CD8-positive, alpha-beta memory T cell (primary cell): ENCODE data around the gene ZFAND3. TPM values are rescaled to one million over a fixed set of nuclear protein-coding genes. Genes with fewer than 3 reads are reported as not detected.

Experiments
- CTCF ChIA-PET: fragments of 350-600 bp; sonication (Branson Sonifier 250); formaldehyde crosslinking; loops from one replicate; lab custom pipeline; 2021; ENCODE audit warnings: antibody characterized with exemption; lab: Charles Lee
- POLR2A ChIA-PET: fragments of 350-600 bp; sonication (Branson Sonifier 250); formaldehyde crosslinking; loops from one replicate; lab custom pipeline; 2021; ENCODE audit warnings: antibody characterized with exemption; lab: Charles Lee
- DNase-seq, 5 donors: peaks; one replicate each; pipeline versions ENCODE4 v3.0.0 to v3.0.0-alpha.2; 2020 to 2022; ENCODE audit warnings: mixed read lengths in 1 of 5
- H3K27ac ChIP-seq: one replicate; pipeline ENCODE4 v1.7.0; 2013; ENCODE audit warnings: low read depth, mild to moderate bottlenecking, low read length, moderate library complexity
- H3K27me3 ChIP-seq: 2 replicates; pipeline ENCODE4 v1.7.0; 2013; ENCODE audit warnings: low read length, mild to moderate bottlenecking; ENCODE audit not compliant: insufficient read depth, poor library complexity, severe bottlenecking
- H3K36me3 ChIP-seq: 2 replicates; pipeline ENCODE4 v1.7.0; 2013; ENCODE audit warnings: mild to moderate bottlenecking, low read length, moderate library complexity; ENCODE audit not compliant: insufficient read depth
- H3K4me1 ChIP-seq: 2 replicates; pipeline ENCODE4 v1.7.0; 2013; ENCODE audit warnings: mild to moderate bottlenecking, low read length, moderate library complexity; ENCODE audit not compliant: insufficient read depth
- H3K4me3 ChIP-seq: 2 replicates; pipeline ENCODE4 v1.7.0; 2013; ENCODE audit warnings: mild to moderate bottlenecking, low read length
- H3K9me3 ChIP-seq: 2 replicates; pipeline ENCODE4 v1.7.0; 2013; ENCODE audit warnings: mild to moderate bottlenecking, low read length
- H3K27ac Mint-ChIP-seq, 8 donors: one replicate each; pipeline ENCODE4 v1.8.0; 2020 to 2021; ENCODE audit warnings: mixed read lengths in 8 of 8, mild to moderate bottlenecking in 6 of 8, inconsistent platforms in 3 of 8, moderate library complexity in 3 of 8
- H3K27me3 Mint-ChIP-seq, 2 donors: one replicate each; pipeline ENCODE4 v1.8.0; 2020 to 2021; ENCODE audit warnings: mixed read lengths in 2 of 2, mild to moderate bottlenecking in 1 of 2, moderate library complexity in 1 of 2
- H3K36me3 Mint-ChIP-seq, 3 donors: one replicate each; pipeline ENCODE4 v1.8.0; 2020 to 2021; ENCODE audit warnings: mixed read lengths in 3 of 3, inconsistent platforms in 1 of 3, mild to moderate bottlenecking in 1 of 3
- H3K4me1 Mint-ChIP-seq, 3 donors: one replicate each; pipeline ENCODE4 v1.8.0; 2020 to 2021; ENCODE audit warnings: mixed read lengths in 3 of 3, inconsistent platforms in 1 of 3, mild to moderate bottlenecking in 1 of 3
- H3K4me3 Mint-ChIP-seq, 7 donors: one replicate each; pipeline ENCODE4 v1.8.0; 2020 to 2021; ENCODE audit warnings: mixed read lengths in 7 of 7, mild to moderate bottlenecking in 6 of 7, moderate library complexity in 4 of 7, inconsistent platforms in 2 of 7
- H3K9me3 Mint-ChIP-seq, 5 donors: one replicate each; pipeline ENCODE4 v1.8.0; 2020 to 2022; ENCODE audit warnings: mixed read lengths in 5 of 5, mild to moderate bottlenecking in 3 of 5, moderate library complexity in 2 of 5, inconsistent platforms in 1 of 5
- polyA plus RNA-seq: library from polyadenylated mRNA; unstranded; fragments of 300-500 nt; fragmentation: Illumina TruSeq; gene quantifications from one replicate; pipeline ENCODE4 v1.2.3, GENCODE V29; 2021
- total RNA-seq, 2 experiments: library from RNA; stranded (reverse); gene quantifications; one replicate each; pipeline ENCODE4 v1.2.3, GENCODE V29; 2021

ZFAND3 gene
- total and polyA plus RNA-seq, 3 experiments from 2014 or later, result 5.2 to 29.4 (median 29.1) TPM

DNA sequence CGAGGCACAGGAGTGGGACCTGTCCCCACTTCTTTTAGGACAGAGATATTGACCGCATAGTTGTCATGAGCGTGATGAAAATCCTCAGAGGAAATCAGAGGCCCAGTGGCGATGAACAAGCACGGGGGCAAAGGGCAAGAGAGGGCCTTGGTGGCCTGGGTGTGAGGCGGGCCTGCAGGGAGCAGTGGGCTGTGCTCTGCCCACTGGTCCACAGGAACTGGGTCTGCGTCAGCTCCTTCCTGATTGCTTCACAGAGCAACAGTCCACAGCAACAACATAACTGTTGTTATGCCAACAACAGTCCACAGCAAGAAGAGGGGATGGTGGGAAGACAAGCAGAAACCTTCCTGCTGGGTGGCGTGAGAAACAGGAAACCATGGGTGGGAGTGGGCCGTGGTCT lies 335.6 kb downstream of the ZFAND3 start:
- H3K4me3 Mint-ChIP-seq, result no peak overlapping the region
- peaks cover 0 to 1% of the 10 kb centered on the region in 2 donors for H3K27me3 Mint-ChIP-seq
- Histone ChIP-seq H3K36me3 (no peaks in the 10 kb centered on the region), H3K4me1 (no peaks in the 10 kb centered on the region), H3K27me3 (no peaks in the 10 kb centered on the region), H3K4me3 (no peak overlapping the region), H3K9me3 (no peaks in the 10 kb centered on the region), H3K27ac (no peak overlapping the region)
- POLR2A ChIA-PET, result no interaction called here
- peak overlapping the region in 5 of 8 donors; percentile 2 to 70 (median 51) for H3K27ac Mint-ChIP-seq
- DNase-seq, result no peak
- H3K4me1 Mint-ChIP-seq, result peaks cover 0 to 4% (median 4%) of the 10 kb centered on the region in 3 donors
- peaks cover 9 to 34% (median 14%) of the 10 kb centered on the region in 3 donors for H3K36me3 Mint-ChIP-seq
- peaks cover 0 to 1% (median 0%) of the 10 kb centered on the region in 5 donors for H3K9me3 Mint-ChIP-seq
- CTCF ChIA-PET, result no interaction called here

DNA sequence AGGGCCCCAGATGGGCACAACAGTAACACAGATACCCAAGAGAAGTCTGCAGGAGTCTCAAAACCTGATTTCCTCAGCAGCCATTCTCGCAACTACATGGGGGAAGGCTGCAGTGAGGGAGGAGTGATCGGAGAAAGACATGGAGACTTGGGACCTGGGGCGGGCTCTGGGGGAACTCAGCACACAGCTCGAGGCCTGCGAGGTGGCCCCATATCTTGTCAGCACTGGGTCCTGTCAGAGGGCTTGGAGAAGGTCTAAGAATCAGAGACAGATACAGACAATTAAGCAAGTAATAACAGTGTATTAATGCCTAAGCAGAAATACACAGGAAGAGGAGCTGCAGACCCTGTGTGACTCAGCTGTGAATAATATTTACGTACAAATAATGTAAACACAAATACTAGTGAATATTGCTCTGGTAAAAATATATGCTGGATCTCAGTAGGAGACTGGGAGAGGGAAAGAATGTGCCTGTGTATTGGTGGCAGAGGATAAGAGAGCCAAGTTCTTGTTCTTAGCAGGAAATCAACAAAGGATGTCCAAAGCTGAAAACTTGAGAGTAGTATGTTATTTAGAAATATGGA lies 336.2 kb downstream of the ZFAND3 start:
- ChIA-PET CTCF (no interaction called here), POLR2A (no interaction called here)
- Mint-ChIP-seq H3K4me3 (no peak overlapping the region), H3K27ac (peak overlapping the region in 4 of 8 donors; percentile 18 to 86 (median 72)), H3K27me3 (peaks cover 0 to 1% of the 10 kb centered on the region in 2 donors), H3K36me3 (peaks cover 9 to 30% (median 18%) of the 10 kb centered on the region in 3 donors), H3K4me1 (peaks cover 0 to 4% (median 2%) of the 10 kb centered on the region in 3 donors), H3K9me3 (peaks cover 0 to 1% (median 0%) of the 10 kb centered on the region in 5 donors)
- no peak overlapping the region for H3K4me3 ChIP-seq
- no peak for DNase-seq
- no peaks in the 10 kb centered on the region for H3K9me3 ChIP-seq
- H3K27ac ChIP-seq, result no peak overlapping the region
- H3K4me1 ChIP-seq, result no peaks in the 10 kb centered on the region
- no peaks in the 10 kb centered on the region for H3K27me3 ChIP-seq
- H3K36me3 ChIP-seq, result no peaks in the 10 kb centered on the region

DNA sequence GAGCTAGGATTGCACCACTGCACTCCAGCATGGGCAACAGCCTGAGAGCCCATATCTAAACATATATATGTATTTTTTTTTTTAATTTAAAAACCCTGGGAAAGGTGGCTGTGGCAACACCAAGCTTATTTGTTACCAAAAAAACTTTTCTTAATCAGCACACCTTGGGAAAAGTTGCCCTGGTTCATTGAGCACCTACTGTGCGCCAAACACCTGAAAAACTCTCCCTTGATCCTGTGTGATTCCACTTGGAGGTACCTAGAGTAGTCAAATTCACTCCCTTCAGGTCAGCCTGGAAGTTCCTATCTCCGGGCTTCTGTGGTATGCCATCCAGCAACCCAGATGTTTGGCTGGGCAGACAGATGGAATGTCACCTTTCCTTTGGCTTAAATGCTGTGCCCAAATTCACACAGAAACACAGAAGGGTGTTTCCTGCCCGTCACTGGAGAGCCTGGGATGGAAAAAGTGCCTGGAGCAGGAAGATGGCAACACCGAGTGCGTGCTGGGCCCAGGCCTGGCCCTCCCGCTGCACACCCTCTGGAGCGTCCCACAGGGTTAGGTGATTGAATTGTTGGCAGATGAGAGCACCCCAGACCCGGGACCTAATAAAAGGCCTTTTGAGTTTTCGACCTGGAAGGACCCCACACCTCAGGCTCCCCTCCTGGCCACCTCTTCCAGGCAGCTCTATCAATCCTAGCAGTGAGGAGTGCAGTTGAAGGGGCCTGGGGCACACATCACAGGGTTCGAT lies 337.5 kb downstream of the ZFAND3 start:
- H3K27me3 Mint-ChIP-seq, result peaks cover 0 to 1% of the 10 kb centered on the region in 2 donors
- H3K27ac ChIP-seq, result no peak overlapping the region
- H3K9me3 ChIP-seq, result no peaks in the 10 kb centered on the region
- DNase-seq, result no peak
- H3K4me1 Mint-ChIP-seq, result peaks cover 0 to 4% (median 2%) of the 10 kb centered on the region in 3 donors
- ChIA-PET CTCF (no interaction called here), POLR2A (no interaction called here)
- H3K4me3 ChIP-seq, result no peak overlapping the region
- no peaks in the 10 kb centered on the region for H3K4me1 ChIP-seq
- no peaks in the 10 kb centered on the region for H3K36me3 ChIP-seq
- H3K4me3 Mint-ChIP-seq, result no peak overlapping the region
- peak overlapping the region in 2 of 8 donors; percentile 6 to 87 for H3K27ac Mint-ChIP-seq
- no peaks in the 10 kb centered on the region for H3K27me3 ChIP-seq
- H3K9me3 Mint-ChIP-seq, result peaks cover 0 to 1% (median 0%) of the 10 kb centered on the region in 5 donors
- peaks cover 9 to 23% (median 19%) of the 10 kb centered on the region in 3 donors for H3K36me3 Mint-ChIP-seq

DNA sequence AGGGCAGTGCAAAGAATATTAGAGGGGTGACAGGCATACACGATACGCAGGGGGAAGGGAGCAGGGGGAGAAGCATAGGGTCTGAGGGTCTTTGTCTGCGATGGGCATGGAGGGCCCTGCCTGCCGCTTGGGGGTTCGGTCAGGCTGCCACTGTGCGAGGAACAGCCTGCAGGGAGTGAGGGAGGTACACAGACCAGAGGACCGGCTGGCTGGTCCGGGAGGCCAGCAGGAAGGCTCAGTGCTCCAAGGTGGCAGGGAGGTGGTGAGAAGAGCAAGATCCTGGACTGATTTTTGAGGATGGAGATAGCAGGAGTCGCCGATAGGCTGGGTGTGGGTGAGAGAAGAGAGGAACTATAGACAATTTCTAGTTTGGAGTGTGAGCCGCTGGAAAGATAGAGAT lies 338.4 kb downstream of the ZFAND3 start:
- no peak for DNase-seq
- Mint-ChIP-seq H3K4me3 (peak overlapping the region in 1 of 7 donors; percentile 54), H3K27me3 (peaks cover 0 to 1% of the 10 kb centered on the region in 2 donors), H3K4me1 (peaks cover 0 to 4% (median 2%) of the 10 kb centered on the region in 3 donors), H3K9me3 (peaks cover 0 to 1% (median 0%) of the 10 kb centered on the region in 5 donors), H3K36me3 (peaks cover 9 to 18% (median 14%) of the 10 kb centered on the region in 3 donors), H3K27ac (peak overlapping the region in 1 of 8 donors; percentile 82)
- POLR2A ChIA-PET, result no interaction called here
- Histone ChIP-seq H3K27ac (no peak overlapping the region), H3K4me3 (no peak overlapping the region), H3K36me3 (no peaks in the 10 kb centered on the region), H3K27me3 (no peaks in the 10 kb centered on the region), H3K4me1 (no peaks in the 10 kb centered on the region), H3K9me3 (no peaks in the 10 kb centered on the region)
- CTCF ChIA-PET, result no interaction called here

DNA sequence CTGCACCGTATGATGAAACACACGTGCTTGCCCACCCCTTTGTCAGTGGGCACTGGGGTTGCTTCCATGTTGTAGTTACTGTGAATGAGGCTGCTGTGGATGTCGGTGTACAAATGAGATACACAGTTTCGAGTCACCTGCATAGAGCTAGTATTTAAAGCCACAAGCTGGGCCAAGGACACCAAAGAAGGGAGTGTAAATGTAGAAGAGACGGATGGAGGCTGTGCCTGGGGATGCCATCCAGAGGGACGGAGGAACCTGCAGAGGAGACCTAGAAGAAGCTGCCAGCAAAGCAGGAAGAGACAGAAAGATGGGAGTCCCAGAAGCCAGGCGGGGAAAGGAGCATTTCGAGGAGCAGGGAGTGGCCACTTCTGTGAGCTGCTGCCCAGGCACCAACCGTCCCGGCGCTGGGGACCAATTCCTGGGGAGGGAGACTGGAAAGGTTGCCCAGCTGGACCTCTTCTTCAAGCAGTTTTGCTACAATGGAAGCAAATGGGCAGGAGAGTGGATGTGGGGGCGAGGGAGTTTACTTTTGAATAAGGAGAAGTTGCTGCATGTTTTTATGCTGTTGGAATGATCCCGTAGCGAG lies 339.3 kb downstream of the ZFAND3 start:
- Mint-ChIP-seq H3K4me3 (no peak overlapping the region), H3K36me3 (peaks cover 8 to 17% (median 9%) of the 10 kb centered on the region in 3 donors), H3K9me3 (peaks cover 0 to 1% (median 0%) of the 10 kb centered on the region in 5 donors), H3K4me1 (peaks cover 0 to 4% (median 2%) of the 10 kb centered on the region in 3 donors), H3K27ac (peak overlapping the region in 4 of 8 donors; percentile 3 to 84 (median 30)), H3K27me3 (peaks cover 0 to 1% of the 10 kb centered on the region in 2 donors)
- Histone ChIP-seq H3K4me1 (no peaks in the 10 kb centered on the region), H3K36me3 (no peaks in the 10 kb centered on the region), H3K4me3 (no peak overlapping the region), H3K9me3 (no peaks in the 10 kb centered on the region), H3K27me3 (no peaks in the 10 kb centered on the region), H3K27ac (no peak overlapping the region)
- no peak for DNase-seq
- POLR2A ChIA-PET, result no interaction called here
- CTCF ChIA-PET, result no interaction called here

DNA sequence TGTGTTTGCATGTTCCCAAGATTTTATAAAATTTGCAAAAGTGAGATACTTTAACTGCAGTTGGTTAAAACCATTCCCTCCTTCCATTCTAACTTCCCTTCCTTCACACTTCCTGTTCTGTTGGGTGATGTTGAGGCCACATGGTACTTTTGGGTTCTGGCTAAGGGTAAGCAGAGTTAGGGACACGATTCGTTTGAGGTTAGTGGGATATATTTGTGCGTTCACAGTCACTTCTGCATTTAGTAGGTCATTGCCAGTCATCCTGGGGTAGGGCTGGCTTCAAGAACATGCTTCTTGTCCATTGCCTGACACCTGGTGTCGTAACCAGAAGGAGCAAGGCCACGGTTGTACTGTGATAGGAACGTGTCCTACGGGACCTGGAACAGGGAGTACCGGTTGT lies 340.1 kb downstream of the ZFAND3 start:
- CTCF ChIA-PET, result no interaction called here

DNA sequence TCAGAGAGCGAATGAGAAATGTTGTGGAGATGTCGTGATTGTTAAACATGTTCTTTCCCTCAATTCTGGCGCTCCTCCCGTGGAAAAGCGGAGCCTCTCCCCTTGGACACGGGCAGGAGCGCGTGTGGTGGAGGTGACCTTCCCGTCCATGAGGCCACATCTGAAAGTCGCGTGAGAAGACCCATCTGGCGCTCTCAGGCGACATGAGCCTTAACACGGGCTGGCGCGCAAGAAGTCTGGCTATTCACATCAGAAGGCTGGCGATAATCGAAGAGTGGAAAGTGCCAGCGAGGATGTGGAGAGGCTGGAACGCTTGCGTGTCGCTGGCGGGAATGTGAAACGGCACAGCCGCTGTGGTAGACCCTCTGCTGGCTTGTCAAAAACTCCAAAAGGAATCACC lies 341.3 kb downstream of the ZFAND3 start:
- Mint-ChIP-seq H3K27me3 (no peaks in the 10 kb centered on the region), H3K9me3 (peaks cover 0 to 1% (median 0%) of the 10 kb centered on the region in 5 donors), H3K36me3 (peaks cover 3 to 16% (median 9%) of the 10 kb centered on the region in 3 donors), H3K4me3 (no peak overlapping the region), H3K27ac (peak overlapping the region in 2 of 8 donors; percentile 18 to 39), H3K4me1 (peaks cover 0 to 2% (median 0%) of the 10 kb centered on the region in 3 donors)
- no peak overlapping the region for H3K4me3 ChIP-seq
- CTCF ChIA-PET, result no interaction called here
- POLR2A ChIA-PET, result no interaction called here
- no peak for DNase-seq
- no peaks in the 10 kb centered on the region for H3K27me3 ChIP-seq
- H3K4me1 ChIP-seq, result no peaks in the 10 kb centered on the region
- no peaks in the 10 kb centered on the region for H3K9me3 ChIP-seq
- H3K36me3 ChIP-seq, result no peaks in the 10 kb centered on the region
- H3K27ac ChIP-seq, result no peak overlapping the region

More for the DNA sequence above, 340.1 kb downstream of the ZFAND3 start:
- Mint-ChIP-seq H3K36me3 (peaks cover 7 to 17% (median 9%) of the 10 kb centered on the region in 3 donors), H3K27ac (peak overlapping the region in 1 of 8 donors; percentile 5), H3K4me3 (no peak overlapping the region), H3K4me1 (peaks cover 0 to 4% (median 2%) of the 10 kb centered on the region in 3 donors), H3K27me3 (peaks cover 0 to under 1% of the 10 kb centered on the region in 2 donors), H3K9me3 (peaks cover 0 to 1% (median 0%) of the 10 kb centered on the region in 5 donors)
- H3K4me3 ChIP-seq, result no peak overlapping the region
- no peak overlapping the region for H3K27ac ChIP-seq
- H3K9me3 ChIP-seq, result no peaks in the 10 kb centered on the region
- POLR2A ChIA-PET, result no interaction called here
- no peaks in the 10 kb centered on the region for H3K27me3 ChIP-seq
- no peak for DNase-seq
- H3K4me1 ChIP-seq, result no peaks in the 10 kb centered on the region
- no peaks in the 10 kb centered on the region for H3K36me3 ChIP-seq
